T-helper 22 cell (primary cell): ENCODE results near the gene TUBGCP2.
"Not testable (repeated sequence)": the region's sequence is repeated elsewhere in the genome, so short reads cannot be mapped to it uniquely, and the experiment has no call there.

Experiments used
- DNase-seq: peaks from one replicate; pipeline ENCODE4 v3.0.0-alpha.2; 2020; ENCODE audit warnings: low read depth

The TUBGCP2 gene

DNA sequence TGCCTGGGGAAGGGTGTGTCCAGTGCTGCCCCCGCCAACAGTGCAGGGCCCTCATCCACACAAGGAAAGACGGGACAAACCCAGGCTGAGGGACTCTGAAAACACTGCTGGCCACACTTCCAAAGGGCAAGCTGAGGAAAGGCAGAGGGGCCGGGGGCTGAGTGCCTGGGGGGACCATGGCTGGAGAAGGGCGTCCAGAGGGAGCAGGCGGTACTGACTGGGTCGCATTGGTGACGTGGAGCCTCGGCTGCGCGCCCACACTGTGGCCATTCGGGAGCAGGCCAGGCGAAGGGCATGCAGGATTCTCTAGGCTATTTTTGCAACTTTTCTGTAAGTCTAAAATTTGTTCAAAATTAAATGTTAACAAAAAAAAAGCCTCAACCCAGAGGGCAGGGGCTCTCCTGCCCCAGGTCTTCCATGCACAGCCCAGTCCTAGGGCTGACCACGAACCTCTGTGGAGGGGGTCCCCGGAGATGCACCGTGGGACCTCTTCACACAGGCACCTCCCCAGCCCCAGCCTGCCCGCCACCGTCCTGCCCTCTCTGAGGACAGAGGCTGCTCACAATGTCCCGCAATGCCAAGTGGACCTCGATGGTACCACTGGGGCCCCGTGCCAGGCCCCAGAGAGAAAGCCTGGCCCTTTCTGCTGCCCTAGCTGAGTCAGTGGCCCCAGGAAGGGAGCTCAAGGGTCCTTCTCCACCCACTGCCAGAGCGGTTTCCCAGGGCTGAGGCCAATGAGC is 42.4 kb downstream of the TUBGCP2 start:
- DNase-seq, result no peak

DNA sequence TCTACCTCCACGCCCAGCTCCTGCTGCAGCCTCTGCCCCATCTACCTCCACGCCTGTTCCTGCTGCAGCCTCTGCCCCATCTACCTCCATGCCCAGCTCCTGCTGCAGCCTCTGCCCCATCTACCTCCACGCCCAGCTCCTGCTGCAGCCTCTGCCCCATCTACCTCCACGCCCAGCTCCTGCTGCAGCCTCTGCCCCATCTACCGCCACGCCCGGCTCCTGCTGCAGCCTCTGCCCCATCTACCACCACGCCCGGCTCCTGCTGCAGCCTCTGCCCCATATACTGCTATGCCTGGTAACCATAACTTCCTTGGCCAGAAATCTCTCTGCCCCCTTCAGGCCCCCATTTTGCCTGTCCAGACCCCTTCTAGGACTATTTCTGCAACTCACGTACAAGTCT is 43.6 kb downstream of the TUBGCP2 start:
- not testable (repeated sequence) for DNase-seq

DNA sequence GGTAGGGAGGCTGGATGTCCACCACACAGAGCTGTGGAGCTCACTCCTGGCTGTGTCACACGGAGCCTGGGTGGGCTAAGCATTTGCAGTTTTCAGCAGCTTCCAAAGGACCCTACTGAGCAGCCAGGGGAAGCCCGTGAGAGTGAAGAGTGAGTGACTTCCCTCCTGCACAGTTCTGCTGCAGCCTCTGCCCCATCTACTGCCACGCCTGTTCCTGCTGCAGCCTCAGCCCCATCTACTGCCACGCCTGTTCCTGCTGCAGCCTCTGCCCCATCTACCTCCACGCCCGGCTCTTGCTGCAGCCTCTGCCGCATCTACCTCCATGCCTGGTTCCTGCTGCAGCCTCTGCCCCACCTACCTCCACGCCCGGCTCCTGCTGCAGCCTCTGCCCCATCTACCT is 44.2 kb downstream of the TUBGCP2 start:
- DNase-seq, result no peak

DNA sequence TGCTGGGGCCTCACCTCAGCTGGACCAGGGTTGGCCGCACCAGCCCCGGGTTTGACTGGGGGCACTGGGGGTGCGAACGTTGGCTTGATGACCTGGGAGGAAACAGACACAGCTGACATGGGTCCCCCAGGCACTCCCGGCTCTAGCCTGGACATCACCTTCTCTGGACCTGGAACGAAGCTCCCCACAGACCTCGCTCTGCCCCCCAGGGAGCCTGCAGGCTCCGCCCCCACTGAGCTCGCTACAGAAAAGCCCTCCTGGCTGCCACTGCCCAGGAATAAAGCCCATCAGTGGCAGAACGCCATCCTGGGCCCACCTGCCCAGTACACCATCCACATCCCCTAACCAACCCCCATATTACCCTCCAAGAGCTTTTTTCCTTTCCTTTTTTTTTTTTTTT is 45.0 kb downstream of the TUBGCP2 start:
- no peak for DNase-seq

DNA sequence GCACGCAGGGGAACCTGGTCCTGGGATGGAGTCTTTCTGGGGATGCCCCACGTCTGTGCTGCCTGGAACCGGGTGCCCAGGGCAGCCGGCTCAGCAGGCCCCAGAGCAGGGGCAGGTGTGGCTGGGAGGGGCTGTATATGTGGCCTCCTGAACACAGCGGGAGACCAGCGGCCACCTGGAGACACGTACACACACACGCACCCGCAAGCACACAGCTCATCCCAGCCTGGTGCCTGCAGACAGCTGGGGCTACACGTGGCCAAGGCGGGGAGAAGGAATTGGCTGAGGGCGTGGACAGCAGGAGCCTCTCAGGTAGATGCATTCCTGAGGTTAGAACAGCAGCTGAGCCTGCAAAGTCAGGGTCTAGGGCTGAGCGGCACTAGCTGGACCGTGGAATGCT is 46.0 kb downstream of the TUBGCP2 start:
- no peak for DNase-seq

DNA sequence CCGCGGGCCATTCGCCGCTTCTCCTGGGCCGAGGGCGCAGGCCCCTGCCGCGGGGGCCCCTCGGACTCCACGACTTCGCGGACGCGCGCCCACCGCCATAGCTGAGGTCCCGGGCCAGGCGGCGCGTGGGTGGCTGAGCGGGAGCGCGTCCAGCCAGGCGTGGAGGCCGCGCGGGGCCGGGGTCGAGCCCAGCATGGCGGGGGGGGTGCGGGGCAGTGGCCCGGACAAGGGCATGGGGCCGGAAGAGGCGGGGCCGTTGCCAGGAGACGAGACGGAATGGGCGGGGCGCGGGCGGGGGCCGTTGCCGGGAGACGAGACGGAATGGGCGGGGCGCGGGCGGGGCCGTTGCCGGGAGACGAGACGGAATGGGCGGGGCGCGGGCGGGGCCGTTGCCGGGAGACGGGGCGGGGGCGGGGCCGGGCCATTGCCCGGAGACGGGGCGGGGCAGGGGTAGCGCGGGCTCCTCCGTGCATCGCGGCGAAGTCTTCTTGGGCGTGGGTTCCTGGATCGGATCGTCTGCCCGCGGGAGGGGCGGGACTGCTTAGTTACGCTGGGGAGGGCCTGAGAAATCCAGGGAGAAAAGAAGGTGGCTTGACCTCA is 46.8 kb downstream of the TUBGCP2 start:
- DNase-seq, result peak; percentile 83

DNA sequence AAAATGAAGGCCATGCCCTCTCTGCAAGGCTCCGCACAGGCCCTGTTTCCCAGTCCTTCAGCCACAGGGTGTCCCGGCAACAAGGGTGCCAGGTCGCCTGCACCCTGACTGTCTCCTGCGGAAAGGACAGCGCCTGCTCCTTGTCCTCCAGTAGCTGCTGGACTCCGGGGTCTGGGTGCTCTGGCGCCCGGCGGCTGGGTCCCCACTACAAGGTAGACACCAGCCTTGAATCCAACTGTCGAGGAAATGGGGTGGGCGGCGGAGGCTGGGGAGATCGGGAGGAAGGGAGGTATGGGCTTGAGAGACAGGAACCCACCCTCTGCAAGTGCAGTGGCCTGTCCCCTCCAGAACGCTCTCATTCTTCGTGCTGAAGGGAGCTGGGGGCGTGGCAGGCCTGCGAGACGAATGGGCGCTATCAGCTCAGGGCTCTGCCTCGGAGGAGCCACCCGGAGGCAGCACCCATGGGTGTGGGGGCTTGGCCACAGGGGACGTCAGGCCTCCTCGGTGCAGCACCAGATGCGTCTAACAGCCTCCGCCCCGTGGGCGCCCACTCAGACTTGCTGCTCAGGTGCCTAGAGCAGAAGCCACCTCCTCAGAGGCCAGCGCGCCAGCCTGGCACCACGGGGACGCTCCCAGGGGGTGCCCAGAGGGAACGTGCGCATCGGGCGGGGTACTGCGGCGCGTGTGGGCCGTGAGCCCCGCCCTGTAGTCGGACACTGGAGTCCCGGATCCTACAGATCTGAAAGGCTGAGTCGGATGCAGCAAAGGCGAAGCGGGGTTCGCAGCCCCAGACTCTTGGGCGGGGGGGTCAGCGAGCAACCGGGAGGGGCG is 47.6 kb downstream of the TUBGCP2 start:
- DNase-seq, result peak; percentile 73

DNA sequence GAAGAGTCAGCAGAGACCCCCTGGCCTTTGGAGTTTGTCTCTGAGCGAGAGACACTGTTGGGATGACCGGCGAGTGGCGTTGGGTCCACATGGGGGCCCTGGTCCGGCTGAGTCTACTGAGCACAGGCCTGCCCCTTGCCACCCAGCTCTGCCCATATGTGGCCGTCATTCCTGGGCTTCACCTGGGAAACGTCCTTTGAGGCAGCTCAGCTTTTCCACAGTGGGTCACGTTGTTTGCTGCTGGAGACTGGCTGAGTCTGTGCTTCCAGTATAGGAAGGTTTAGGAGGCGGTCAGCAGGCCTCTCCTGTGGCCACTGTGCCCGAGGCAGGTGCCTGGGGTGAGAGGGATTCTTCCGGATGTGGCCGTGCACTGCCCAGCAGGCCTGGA is 49.1 kb downstream of the TUBGCP2 start:
- no peak for DNase-seq

DNA sequence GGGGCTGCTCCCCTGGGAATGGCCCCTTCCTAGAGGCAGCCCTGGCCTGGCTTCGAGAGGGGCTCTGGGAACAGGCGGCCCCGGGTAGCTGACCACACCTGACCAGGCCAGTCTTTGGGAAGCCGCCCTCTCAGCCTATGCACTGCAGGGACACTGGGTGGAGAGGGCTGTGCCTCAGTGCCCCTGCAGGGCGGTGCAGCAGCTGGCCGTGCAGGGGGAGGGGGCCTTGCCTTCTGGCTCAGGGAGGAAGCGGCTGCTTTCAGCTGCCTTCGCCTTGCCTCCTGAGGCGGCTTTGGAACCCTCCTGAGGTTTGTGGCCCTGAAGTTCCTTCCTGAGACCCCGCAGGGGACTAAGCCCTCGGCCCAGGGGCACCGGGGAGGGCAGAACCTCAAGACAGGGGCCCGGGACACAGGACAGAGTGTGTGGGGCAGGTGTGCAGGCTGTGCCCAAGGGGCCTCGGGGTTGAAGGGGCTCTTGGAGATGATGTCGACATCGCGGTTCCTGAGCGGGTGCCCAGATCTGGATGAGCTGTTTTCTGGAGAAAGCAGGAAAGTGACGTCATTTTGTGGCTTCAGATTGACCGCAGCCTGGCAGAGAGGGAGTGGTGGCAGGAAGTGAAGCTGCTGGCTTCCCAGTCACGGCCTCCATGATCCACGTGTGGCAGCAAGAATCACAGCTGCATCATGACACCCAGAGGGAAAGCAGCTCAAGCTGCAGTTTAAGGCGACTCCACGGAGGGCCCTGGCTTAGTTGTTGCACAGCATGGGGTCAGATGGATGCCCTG is 49.7 kb downstream of the TUBGCP2 start:
- DNase-seq, result peak; percentile 90

DNA sequence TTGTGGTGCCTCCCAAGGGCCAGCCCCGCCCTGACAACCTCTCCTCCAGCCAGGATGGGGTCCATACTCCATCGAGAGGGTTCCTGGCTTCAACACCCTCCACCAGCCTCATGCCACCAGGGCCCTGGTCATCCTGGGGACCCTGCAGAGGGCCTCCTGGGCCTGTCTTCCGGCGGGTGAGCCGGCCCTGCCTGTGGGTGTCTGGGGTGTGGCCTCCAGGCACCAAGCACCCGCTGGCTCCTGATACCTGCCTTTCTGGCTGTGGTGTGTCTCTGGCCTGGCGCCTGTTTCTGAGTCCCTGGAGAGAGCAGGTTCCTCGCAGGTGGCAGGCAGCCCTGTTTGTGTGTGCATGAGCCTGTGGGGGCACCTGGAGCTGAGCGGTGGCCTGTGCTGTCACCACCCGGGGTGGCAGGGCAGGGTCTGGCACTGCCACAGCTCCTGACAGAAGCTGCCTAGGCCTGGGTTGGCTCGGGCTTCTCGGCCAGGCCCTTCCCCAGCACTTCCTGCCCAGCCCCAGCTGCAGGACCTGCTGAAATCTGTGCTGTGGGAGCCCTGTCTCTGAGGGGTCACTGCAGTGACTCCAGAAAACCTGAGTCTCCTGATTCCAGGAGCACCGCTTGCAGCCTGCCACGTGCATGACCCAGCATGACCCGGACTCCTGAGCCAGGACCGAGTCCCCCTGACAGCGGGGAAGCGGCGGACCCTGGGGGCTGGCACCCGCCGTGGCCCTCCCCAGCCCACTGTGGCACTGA is 50.4 kb downstream of the TUBGCP2 start:
- no peak for DNase-seq

DNA sequence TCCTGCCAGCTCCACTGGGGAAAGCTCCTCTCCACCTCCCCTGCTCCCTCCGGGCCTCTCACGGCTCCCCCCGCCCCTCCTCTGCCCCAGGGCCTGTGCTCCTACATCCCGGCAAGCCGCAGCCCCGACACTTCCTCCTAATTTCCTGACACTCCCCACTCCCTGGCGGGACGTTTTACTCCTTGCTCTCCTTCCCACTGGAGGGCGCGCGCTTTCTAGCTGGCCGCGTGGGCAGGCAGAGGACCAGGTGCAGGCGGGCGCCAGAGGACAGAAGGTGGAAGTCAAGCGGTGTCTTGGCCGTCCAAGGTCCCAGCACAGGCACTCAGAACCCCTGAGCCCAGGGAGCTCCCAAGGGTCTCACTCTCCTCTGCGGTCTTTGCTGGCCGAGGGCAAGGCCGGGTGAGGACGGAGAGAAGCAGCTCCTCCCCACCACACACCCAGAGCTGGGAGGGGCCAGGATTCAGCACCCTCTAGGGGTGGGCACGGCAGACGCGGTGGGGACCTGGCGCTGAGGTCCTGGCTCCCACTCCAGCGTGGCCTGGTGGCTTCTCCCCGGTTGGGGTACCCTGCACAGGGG is 51.1 kb downstream of the TUBGCP2 start:
- DNase-seq, result no peak

DNA sequence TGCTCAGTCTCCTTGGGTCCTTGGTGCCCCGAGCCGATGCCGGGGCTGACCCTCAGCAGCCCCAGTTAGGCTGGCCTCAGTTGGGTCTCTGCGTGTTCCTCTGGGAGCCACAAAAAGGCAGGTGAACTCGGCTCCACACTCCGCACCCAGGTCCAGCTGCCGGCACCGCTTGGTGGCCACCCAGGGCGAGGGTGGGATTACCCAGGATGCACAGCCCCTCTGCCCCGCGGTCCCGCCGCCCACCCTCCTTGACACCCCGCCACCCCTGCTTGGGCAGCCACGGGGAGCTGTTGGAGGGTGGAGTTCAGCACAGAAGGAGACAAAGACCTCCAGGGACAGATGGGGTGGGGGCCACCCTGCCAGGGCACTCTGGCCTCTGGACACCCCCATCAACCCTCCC is 53.3 kb downstream of the TUBGCP2 start:
- DNase-seq, result no peak

DNA sequence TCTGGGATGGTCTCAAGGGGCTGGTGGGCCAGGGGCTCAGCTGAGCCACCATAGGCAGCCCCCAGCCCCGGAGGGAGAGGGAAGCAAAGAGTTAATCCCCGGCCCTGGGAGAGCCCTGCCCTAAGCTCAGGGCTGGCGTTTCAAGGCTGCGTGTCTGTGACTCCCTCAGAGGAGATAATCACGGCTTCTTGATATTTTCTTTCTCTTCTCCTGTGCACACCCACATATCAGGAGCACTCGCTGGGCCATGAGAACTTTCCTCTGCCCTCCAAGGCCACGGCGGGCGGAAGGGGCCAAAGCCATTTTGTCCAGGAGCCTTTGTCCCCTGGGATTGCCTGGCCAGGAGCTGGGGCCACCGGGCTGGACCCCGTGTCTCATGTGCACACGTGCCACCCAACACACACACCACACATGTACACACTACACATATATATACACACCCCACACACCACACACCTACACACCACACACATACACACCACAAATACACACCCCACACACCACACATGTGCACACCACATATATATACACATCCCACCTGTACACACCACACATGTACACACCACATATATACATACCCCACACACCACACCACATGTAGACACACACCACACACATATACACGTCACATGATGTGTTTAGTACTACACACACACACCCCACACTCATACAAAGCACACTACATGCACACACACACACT is 54.1 kb downstream of the TUBGCP2 start:
- no peak for DNase-seq

DNA sequence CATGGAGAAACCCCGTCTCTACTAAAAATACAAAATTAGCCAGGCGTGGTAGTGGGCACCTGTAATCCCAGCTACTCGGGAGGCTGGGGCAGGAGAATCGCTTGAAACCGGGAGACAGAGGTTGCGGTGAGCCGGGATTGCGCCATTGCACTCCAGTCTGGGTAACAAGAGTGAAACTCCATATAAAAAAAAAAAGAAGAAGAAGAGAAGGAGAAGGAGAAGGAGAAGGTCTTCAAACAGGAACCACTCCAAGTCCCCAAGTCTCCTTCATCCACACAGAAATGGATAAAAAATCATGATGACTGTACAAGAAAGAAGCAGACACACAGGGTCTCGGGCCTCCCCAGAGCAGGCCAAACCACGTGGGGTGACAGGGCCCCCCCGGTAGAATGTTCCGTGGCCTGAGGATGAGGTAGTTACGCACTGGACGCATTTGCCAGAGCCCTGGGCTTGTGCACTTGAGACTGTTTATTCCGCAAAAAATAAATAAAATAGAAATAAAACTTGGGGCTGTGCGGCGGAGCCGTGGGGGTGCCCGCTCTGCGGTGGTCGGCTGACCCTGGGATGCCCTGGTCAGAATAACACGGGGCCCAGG is 55.2 kb downstream of the TUBGCP2 start:
- no peak for DNase-seq

DNA sequence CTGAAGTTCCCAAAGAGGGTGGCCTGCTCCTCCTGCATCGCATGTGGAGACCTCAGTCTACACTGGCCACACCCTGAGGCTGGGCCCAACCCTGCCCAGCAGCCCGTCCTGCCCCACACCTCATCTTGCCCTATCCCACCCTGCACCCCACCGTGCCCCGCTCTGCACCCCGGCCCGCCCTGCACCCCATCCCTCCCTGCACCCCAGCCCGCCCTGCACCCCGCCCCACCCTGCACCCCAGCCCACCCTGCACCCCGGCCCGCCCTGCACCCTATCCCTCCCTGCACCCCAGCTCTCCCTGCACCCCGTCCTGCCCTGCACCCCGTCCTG is 56.5 kb downstream of the TUBGCP2 start:
- DNase-seq, result no peak

DNA sequence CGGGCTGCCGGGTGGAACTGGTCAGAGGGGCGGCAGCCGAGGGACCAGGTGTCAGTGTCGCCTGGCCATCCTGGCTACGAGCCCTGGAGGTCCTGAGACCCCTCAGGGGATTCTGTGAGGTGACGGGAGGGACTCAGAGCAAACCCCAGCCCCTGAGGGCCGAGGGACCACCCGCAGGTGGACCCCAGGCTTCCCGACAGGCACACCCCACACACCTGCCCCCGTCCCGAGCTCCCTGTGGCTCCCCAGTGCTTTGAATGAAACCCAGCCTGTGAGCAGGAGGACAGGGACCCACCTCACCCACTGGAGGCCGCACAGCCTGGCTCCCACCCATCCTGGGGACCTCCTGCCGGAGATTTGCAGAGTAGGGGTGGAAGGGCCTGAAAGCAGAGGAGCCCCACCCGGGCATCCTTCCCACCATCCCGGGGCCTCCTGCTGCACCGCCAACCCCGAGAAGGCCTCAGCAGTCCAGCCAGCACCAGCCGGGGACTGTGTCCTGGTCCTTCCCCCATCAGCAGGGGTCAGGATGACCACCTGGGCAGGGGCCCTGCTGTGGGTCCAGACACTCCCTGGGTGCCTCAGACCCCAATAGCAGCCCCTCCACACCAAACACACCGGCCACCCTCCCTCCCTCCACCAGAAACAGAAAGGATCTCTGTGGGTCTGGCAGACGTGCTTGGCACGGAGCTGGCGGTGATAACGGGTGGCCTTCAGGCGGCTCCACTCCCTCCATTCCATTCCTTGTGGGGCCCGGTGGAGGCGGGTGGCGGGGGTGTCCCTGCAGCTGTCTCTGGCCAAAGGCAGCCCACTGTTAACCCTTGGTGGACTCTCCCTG is 57.1 kb downstream of the TUBGCP2 start:
- no peak for DNase-seq

DNA sequence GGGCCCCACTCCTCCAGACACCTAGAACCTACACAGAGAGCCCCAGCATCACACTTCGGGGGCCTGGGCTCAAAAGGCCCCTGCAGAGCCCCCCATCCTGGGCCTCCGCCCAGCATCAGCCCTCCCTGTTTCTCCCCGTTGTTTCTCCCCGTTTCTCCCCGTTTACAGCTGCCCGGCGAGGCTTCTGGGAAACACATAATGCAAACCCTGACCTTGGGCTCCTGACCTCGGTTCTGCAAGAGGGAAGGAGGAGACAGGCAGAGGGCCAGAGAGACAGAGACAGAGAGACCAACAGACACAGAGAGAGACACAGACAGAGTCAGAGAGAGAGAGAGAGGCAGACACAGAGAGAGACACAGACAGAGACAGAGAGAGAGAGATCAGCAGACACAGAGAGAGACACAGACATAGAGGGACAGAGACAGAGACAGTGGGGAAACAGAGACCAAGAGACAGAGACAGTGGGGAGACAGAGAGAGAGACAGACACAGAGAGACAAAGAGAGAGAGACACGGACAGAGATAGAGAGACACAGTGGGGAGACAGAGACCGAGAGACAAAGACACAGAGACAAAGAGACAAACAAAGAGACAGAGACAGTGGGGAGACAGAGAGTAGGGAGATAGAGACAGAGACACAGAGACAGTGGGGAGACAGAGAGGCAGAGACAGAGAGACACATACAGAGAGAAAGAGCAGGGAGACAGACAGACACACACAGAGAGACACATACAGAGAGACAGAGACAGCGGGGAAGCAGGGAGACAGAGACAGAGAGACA is 58.5 kb downstream of the TUBGCP2 start:
- DNase-seq, result no peak

DNA sequence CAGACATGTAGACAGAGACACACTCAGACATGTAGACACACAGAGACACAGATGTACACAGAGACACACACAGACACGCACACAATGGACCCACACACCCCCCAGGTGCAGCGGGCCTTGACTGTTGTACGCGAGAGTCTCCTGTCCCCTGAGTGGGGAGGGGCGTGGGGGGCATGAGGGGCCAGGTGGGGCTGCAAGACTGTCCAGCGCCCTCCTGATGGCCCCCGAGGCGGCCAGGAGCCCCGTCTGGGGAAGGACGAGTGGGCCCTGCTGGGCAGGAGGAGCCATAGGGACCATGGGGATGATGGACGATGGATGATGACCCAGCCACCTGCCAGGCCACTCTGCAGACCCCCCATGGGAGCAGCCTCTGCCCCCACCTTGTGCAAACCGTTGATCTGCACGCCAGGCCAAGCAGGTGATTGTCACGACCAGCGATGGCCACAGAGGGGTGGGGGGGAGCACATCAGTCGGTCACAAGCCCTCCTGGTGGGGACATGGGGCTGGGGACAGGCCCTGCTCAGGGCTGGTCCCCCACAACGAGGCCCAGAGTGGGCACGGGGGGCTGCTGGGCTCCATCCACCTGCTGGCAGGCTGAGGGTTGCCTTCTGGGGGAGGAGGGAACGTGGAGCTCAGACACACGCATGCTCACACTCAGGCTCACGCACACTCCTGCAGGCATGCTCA is 59.4 kb downstream of the TUBGCP2 start:
- no peak for DNase-seq
